ENCODE data around the gene GTF3C6.
"Not testable (repeated sequence)": the region's sequence is repeated elsewhere in the genome, so short reads cannot be mapped to it uniquely, and the experiment has no call there.

GTF3C6 gene

DNA sequence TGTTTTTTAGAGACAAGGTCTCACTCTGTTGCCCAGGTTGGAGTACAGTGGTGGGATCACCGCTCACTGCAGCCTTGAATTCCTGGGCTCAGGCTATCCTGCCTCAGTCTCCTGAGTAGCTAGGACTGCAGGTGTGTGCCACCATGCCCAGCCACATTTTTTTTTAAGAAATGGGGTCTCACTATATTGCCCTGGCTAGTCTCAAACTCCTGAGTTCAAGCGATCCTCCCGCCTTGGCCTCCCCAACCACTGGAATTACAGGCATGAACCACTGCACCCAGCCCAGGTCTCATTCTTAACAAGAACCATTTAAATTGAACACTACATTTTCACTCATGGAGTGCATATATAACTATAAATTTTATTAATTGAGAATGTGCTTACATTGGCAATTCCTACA is 43.8 kb downstream of the GTF3C6 start:
- no peaks in the 10 kb centered on the region for H3K9me3 ChIP-seq
- no peak overlapping the region for H3K27ac ChIP-seq
- peaks cover 50 to 96% (median 88%) of the 10 kb centered on the region in 3 donors for H3K36me3 ChIP-seq
- TF ChIP-seq, protein P1, sequence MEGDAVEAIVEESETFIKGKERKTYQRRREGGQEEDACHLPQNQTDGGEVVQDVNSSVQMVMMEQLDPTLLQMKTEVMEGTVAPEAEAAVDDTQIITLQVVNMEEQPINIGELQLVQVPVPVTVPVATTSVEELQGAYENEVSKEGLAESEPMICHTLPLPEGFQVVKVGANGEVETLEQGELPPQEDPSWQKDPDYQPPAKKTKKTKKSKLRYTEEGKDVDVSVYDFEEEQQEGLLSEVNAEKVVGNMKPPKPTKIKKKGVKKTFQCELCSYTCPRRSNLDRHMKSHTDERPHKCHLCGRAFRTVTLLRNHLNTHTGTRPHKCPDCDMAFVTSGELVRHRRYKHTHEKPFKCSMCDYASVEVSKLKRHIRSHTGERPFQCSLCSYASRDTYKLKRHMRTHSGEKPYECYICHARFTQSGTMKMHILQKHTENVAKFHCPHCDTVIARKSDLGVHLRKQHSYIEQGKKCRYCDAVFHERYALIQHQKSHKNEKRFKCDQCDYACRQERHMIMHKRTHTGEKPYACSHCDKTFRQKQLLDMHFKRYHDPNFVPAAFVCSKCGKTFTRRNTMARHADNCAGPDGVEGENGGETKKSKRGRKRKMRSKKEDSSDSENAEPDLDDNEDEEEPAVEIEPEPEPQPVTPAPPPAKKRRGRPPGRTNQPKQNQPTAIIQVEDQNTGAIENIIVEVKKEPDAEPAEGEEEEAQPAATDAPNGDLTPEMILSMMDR (IDR thresholded peaks at IDR 0.05) = no peak
- no peak overlapping the region for H3K4me3 ChIP-seq
- H3K27me3 ChIP-seq = no peaks in the 10 kb centered on the region
- intact Hi-C loops (cut with DNase I; ENCODE audit: low total_unique reads) = no loop called here
- no peaks in the 10 kb centered on the region for H3K4me1 ChIP-seq
- no peak for DNase-seq

DNA sequence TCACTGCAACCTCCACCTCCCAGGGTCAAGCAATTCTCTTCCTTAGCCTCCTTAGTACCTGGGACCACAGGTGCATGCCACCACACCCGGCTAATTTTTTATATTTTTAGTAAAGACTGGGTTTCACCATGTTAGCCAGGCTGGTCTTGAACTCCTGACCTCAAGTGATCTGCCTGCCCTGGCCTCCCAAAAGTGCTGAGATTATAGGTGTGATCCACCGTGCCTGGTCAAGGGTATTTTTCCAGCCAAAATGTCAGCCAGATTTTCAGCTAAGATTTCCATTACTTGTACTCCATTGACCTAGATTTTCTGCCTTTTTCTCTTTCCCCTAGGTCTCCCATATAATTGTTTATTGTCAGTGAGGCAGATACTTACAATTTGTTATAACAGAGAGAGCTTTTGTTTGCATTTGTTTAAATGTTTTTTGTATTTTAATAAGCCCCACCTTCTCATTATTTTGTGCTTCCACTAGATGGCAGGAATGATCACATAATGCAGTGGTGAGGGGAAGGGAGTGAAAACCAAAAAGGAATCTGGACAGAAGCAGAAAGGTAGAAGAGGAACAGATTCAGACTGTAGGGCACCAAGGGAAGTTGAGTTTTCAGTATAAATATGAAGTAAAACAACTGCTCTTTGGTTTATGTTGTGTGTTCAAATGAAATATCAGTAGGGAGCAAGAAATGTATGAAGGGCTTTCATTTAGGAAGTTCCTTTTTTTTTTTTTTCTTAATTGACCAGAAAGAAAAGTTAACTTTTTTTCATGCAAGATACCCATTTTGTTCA is 53.0 kb downstream of the GTF3C6 start:
- intact Hi-C loops (cut with DNase I; ENCODE audit: low total_unique reads) = loop anchor here (2.0 kb wide), 1 partner anchor 199 kb away; no protein-coding TSS in a partner anchor
- Histone ChIP-seq H3K36me3 (peaks cover 19 to 61% (median 42%) of the 10 kb centered on the region in 3 donors), H3K4me3 (no peak overlapping the region), H3K27ac (no peak overlapping the region), H3K9me3 (no peaks in the 10 kb centered on the region), H3K4me1 (peaks cover 0 to 14% (median 0%) of the 10 kb centered on the region in 4 donors), H3K27me3 (no peaks in the 10 kb centered on the region)
- no peak for DNase-seq
- TF ChIP-seq, protein P1 (IDR thresholded peaks at IDR 0.05) = peak; percentile 40 to 60

DNA sequence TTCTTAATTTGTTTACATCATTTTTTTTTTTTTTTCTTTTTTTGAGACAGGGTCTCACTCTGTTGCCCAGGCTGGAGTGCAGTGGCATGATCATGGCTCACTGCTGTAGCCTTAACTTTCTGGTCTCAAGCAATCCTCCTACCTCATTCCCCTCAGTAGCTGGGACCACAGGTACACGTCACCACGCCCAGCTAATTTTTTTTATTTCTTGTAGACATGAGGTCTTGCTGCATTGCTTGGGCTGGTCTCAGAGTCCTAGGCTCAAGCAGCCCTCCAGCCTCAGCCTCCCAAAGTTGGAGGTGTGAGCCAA is 53.6 kb downstream of the GTF3C6 start:
- DNase-seq = no peak
- Histone ChIP-seq H3K36me3 (peaks cover 19 to 55% (median 40%) of the 10 kb centered on the region in 3 donors), H3K4me1 (peaks cover 0 to 14% (median 0%) of the 10 kb centered on the region in 4 donors), H3K27me3 (no peaks in the 10 kb centered on the region), H3K27ac (no peak overlapping the region), H3K4me3 (no peak overlapping the region), H3K9me3 (no peaks in the 10 kb centered on the region)
- intact Hi-C loops (cut with DNase I; ENCODE audit: low total_unique reads) = no loop called here
- TF ChIP-seq, protein P1 (IDR thresholded peaks at IDR 0.05) = no peak

DNA sequence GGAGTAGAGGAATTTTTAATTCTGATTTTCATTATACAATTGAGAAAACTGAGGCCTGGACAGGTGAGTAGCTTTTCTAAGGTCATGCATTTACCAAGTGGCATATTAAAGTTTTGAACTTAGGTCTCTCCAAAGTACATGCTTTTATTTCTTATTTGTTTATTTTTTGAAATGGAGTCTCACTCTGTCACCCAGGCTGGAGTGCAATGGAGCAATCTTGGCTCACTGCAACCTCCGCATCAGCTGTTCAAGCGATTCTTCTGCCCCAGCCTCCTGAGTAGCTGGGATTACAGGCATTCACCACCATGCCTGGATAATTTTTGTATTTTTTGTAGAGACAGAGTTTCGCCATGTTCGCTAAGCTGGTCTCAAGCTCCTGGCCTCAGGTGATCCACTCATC is 54.0 kb downstream of the GTF3C6 start:
- intact Hi-C loops (cut with DNase I; ENCODE audit: low total_unique reads); H3K27me3 ChIP-seq; H3K27ac ChIP-seq; H3K4me3 ChIP-seq; H3K9me3 ChIP-seq; DNase-seq: not testable (repeated sequence)
- Histone ChIP-seq H3K36me3 (peaks cover 19 to 51% (median 39%) of the 10 kb centered on the region in 3 donors), H3K4me1 (peaks cover 0 to 14% (median 0%) of the 10 kb centered on the region in 4 donors)

DNA sequence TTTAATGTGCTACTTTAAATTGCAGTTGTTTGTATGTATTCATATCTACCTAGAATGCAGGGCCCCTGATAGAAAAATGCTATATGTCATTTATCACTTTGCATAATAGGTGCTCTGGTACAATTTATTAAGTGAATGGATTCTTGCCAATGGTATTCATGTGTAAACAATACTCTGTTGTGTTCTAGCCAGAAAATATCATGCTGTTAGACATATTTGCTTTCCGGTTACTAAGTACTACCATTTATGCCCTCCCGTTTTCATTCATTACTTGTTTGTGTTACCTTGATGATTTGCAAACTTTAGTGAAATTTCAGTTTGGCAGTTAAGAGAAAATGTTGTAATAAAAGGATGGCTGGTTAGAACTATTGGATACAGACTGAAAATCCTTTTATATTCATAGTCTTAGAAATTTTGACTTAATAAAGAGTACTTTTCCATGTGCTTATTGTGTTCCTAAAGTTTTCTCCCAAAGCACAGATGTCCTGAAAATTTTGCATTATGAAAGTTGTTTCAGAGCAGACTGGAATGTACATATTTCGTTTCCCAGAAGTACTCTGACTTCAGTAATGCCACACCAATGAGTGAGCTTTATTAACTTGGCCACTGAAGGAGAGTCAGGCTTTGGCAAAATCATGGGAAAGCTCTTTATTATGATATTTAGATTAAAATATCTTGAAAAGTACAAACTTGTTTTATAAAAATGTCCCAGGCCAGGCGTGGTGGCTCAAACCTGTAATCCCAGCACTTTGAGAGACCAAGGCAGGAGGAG is 54.8 kb downstream of the GTF3C6 start:
- intact Hi-C loops (cut with DNase I; ENCODE audit: low total_unique reads) = no loop called here
- Histone ChIP-seq H3K27me3 (no peaks in the 10 kb centered on the region), H3K9me3 (no peaks in the 10 kb centered on the region), H3K27ac (no peak overlapping the region), H3K4me1 (peaks cover 0 to 14% (median 0%) of the 10 kb centered on the region in 4 donors), H3K4me3 (no peak overlapping the region), H3K36me3 (peaks cover 19 to 48% (median 40%) of the 10 kb centered on the region in 3 donors)
- no peak for DNase-seq
- TF ChIP-seq, protein P1 (IDR thresholded peaks at IDR 0.05) = no peak
